NCI-H146 treated with DMSO at 0.1 percent for 48 hours (cell line): ENCODE results near the gene MAG.

Source experiments
- DNase-seq: peaks from one replicate; lab custom pipeline; 2025; ENCODE audit not compliant: unreplicated experiment; lab: John Stamatoyannopoulos, UW

The MAG gene

GRCh38 chr19:35341565-35342225 is 49.7 kb downstream of the MAG start:
- DNase-seq = no peak

- DNase-seq = no peak
Observed at GRCh38 chr19:35342430-35342829, 50.5 kb downstream of the MAG start.

GRCh38 chr19:35344511-35345031 is 52.6 kb downstream of the MAG start:
- DNase-seq = no peak

DNA sequence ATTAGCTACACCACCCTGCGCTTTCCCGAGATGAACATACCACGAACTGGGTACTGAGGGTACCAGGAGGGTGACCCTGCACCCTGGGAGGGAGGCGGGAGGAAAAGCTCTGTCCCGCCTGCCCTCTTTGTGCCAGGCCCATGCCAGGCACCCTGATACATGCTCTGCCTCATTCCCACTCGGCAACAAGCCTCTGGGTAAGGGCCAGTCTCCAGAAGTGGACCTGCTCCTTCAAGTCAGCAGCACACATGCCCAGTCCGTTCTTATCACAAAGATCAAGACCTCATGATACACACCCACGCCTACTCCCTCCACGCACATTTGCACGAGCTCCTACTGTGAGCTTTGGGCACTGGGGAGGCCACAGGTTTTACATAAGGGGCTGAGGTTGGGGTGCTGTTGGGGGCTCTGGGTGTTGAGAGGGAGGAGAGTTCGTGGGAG is 53.7 kb downstream of the MAG start:
- no peak for DNase-seq

GRCh38 chr19:35346193-35347052 is 54.5 kb downstream of the MAG start:
- no peak for DNase-seq

GRCh38 chr19:35347171-35347929 is 55.4 kb downstream of the MAG start, which contains the start of gene FFAR1:
TSS of gene FFAR1 (plus strand) at chr19:35347902. CDS start at chr19:35351552, 3,650 bp downstream.
- no peak for DNase-seq

DNA sequence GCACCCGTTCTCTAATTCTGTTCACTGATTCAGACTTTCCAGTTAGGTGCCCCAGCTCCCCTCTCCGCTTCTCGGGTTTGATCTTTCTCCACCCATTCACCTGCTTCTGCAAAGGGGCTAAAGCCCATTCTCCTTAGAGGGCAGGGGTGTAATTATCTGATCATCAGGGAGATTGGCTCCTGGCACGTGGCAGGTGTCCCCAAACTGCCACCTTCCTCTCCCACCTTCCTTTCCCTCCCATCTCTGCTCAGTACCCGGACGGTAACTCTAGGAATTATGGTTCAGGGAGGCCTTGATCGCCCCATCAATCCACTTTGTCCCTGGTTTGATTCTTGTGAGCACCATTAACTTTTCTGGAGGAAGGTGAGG is 56.0 kb downstream of the MAG start:
- no peak for DNase-seq

- no peak for DNase-seq
Observed at GRCh38 chr19:35348911-35349611, 57.1 kb downstream of the MAG start.

- DNase-seq = no peak
Observed at GRCh38 chr19:35349614-35350521, 57.9 kb downstream of the MAG start.

DNA sequence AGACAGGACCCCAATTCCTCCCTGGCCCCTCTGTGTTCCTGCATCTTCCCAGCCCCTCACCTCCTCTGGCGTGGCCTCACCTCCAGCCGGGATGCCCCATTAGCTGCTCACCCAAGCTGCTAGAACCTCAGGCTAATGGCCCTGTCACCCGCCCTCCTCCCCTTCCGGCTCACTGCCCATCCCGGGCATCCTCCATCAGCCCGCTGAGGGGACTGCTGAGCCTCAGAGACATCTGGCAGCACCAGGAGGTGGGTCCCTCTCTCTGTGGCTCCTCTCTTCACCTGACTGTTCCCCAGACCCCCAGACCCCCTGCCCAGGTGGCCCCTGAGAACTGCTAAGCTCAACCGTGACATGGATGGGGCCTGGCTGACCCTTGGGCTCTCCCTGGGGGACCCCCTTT is 58.6 kb downstream of the MAG start:
- no peak for DNase-seq

DNA sequence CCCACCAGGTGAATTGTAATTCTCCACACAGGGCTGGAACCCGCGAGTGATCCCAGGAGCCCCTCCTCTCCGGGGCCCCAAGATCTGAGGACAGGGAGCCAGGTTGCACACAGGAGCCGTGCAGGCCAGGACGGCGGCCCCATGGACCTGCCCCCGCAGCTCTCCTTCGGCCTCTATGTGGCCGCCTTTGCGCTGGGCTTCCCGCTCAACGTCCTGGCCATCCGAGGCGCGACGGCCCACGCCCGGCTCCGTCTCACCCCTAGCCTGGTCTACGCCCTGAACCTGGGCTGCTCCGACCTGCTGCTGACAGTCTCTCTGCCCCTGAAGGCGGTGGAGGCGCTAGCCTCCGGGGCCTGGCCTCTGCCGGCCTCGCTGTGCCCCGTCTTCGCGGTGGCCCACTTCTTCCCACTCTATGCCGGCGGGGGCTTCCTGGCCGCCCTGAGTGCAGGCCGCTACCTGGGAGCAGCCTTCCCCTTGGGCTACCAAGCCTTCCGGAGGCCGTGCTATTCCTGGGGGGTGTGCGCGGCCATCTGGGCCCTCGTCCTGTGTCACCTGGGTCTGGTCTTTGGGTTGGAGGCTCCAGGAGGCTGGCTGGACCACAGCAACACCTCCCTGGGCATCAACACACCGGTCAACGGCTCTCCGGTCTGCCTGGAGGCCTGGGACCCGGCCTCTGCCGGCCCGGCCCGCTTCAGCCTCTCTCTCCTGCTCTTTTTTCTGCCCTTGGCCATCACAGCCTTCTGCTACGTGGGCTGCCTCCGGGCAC is 59.6 kb downstream of the MAG start:
- no peak for DNase-seq

GRCh38 chr19:35352177-35352447 is 60.2 kb downstream of the MAG start:
- no peak for DNase-seq

DNA sequence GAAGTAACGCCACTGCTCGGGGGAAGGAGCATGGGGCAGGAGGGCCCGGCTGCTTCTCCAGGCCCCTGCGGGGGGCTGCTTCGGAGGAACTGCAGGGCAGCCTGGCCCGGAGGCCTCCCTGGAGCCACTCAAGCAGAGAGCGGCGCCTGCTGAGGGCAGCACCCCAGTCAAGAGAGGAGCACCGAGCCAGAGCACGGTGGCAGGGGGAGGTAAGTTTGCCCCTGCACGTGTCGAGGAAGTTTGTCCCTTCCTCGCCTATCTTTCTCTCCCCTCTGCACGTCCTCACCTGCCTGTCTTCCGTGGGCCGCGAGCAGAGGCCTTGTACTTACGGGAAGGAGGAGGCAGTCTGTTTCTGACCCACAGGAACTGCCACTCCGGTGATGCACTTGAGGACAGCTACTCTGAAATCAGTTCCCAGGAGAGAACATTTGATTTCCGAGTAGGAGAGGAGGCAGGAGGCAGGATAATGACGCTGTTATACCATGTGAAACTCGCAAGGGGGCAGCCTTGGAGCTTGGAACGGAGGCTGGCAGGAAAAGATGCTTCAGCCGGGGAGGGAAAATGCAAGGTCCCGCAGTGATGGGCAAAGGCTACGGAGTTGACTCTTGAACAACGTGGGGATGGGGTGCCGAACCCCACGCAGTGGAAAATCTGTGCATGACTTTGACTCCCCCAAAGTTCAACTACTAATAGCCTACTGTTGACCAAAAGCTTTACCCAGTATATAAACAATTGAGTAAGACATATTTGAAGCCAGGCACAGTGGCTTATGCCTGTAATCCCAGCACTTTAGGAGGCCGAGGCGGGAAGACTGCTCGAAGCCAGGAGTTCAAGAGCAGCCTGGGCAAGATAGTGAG is 60.7 kb downstream of the MAG start:
- peak; percentile 58 for DNase-seq

DNA sequence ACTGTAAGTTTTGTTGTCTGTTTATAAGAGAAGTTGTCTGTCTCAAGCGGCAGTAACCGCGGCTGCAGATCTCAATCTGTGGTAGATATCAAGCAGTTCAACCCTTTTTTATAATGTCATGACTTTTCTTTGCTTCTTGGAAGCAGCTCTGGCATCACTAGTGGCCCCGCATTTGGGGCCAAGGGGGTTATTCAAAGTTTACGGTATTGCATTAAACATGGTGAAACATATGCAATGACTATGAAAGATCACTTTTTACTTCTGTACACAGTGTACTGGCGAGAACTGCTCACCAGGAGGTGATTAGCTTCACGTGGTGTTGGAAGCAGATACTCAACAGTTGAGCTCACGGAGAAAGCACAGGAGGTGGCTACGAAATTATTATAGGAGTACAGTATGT is 61.7 kb downstream of the MAG start:
- DNase-seq = no peak

DNA sequence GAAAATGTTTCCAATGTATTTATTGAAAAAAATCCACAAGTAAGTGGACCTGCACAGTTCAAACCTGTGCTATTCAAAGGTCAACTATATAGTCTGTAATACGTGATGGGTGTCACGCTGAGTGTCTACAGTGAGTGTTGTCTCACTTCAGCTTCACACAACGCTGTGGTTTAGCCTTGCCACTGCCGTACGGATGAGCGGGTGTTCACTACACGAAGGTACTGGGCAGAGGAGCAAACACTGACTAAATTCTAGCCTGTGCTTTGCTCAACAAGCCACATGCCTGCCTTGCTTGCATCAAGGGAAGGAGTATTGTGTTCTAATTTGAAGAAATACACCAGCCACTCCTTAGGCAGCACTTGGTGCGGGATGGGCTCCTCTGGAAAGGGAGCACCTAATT is 62.9 kb downstream of the MAG start:
- DNase-seq = no peak

GRCh38 chr19:35355791-35356460 is 64.0 kb downstream of the MAG start:
- no peak for DNase-seq

DNA sequence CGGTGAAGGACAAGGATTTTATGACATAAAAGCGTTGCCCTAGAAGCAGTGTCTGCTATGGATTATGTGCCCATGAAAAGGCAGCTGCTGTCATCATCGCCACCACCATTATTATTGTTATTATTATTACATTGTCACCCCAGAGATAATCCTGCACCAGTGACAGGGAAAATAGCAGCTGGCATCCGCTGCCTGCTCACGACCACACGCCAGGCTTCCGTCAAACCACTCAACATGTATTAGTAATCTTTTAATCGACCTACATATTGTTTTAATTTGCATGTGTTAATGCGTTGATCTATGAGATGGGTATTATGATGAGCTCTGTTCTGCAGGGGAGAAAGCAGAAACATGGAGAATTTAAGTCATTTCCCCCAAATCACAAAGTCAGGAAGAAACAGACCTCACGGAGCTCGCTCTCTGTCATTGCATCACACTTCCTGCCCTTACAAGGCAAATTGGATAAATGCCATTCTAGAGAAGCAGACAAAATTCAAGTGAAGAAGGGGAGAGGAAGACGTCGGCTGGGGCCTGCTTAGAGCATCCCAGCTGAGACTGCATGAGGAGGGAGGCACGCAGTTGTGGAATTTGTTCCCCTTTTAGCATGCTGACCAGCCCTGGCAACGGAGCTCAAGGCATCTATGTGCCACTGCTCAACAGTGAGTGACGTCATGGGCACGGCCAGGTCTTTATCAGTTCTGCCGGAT is 66.1 kb downstream of the MAG start, which contains the start of gene FFAR3:
TSS of gene FFAR3 (plus strand) at position 594 of the 707 bp plus-strand sequence. CDS start 431 bp downstream, outside the sequence.
- DNase-seq = no peak
